ENCODE data around the gene SARM1.

The SARM1 gene

DNA sequence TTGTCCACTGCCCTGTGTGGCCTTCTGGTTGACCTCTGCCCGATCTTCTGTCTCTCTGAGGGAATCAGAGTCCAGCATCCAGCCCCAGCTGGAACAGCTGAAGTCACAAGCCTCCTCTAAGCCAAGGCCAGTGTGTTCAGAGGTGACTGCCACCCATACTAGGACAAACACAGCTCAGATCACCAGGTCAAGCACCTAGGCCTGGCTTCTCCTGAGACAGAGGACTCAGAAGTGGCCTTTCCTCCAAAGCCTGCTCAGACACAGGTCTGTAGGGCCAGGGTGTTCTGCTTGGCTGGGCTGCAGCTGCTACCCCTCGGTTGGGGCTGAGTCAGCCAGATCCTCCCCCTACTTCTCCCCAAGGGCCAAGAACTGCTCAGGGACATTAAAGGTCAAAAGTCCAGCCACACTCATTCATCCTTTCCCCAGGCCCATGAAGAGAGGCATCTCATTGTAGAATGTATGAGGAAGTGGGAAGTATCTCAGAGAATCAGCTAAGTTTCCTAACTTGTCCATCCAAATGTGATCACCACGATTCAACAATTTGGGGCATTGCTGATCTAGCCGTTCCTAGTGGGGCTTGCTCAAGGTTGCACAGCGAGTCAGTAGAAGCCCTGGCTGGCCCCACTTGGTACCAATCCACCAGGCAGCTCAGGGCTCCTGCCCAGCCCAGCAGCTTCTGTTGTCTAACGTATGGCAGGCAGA lies 26.9 kb downstream of the SARM1 start:
- TF ChIP-seq, protein P1, sequence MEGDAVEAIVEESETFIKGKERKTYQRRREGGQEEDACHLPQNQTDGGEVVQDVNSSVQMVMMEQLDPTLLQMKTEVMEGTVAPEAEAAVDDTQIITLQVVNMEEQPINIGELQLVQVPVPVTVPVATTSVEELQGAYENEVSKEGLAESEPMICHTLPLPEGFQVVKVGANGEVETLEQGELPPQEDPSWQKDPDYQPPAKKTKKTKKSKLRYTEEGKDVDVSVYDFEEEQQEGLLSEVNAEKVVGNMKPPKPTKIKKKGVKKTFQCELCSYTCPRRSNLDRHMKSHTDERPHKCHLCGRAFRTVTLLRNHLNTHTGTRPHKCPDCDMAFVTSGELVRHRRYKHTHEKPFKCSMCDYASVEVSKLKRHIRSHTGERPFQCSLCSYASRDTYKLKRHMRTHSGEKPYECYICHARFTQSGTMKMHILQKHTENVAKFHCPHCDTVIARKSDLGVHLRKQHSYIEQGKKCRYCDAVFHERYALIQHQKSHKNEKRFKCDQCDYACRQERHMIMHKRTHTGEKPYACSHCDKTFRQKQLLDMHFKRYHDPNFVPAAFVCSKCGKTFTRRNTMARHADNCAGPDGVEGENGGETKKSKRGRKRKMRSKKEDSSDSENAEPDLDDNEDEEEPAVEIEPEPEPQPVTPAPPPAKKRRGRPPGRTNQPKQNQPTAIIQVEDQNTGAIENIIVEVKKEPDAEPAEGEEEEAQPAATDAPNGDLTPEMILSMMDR (IDR thresholded peaks at IDR 0.05; ENCODE audit: poor library complexity, severe bottlenecking) = no peak
- Histone ChIP-seq H3K27me3 (ENCODE audit: insufficient read depth, poor library complexity, severe bottlenecking) (no peaks in the 10 kb centered on the region), H3K9me3 (ENCODE audit: severe bottlenecking) (no peaks in the 10 kb centered on the region), H3K36me3 (ENCODE audit: low read depth) (peaks cover 48% of the 10 kb centered on the region), H3K27ac (ENCODE audit: poor library complexity, severe bottlenecking) (no peak overlapping the region), H3K4me1 (ENCODE audit: insufficient read depth, poor library complexity, severe bottlenecking) (peaks cover 5% of the 10 kb centered on the region), H3K4me3 (ENCODE audit: severe bottlenecking) (no peak overlapping the region)
- DNase-seq (ENCODE audit: low spot score) (no peak), ATAC-seq (ENCODE audit: low read depth) (no peak; the same call in 2 of the 3 replicates)

DNA sequence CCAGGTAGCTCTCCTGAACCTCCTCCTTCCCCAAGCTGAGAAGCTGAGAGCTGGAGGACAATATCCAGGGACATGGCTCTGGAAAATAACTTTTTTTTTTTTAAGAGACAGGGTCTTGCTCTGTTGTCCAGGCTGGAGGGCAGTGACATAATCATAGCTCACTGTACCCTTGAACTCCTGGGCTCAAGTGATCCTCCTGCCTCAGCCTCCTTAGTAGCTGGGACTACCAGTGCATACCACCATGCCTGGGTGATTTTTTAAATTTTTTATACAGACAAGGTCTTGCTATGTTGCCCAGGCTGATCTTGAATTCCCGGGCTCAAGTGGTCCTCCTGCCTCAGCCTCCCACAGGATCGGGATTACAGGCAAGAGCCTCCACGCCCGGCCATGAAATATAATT lies 28.3 kb downstream of the SARM1 start:
- H3K9me3 ChIP-seq (ENCODE audit: severe bottlenecking) = no peaks in the 10 kb centered on the region
- H3K36me3 ChIP-seq (ENCODE audit: low read depth) = peaks cover 61% of the 10 kb centered on the region
- DNase-seq (ENCODE audit: low spot score) (no peak), ATAC-seq (ENCODE audit: low read depth) (no peak)
- H3K27ac ChIP-seq (ENCODE audit: poor library complexity, severe bottlenecking) = no peak overlapping the region
- H3K27me3 ChIP-seq (ENCODE audit: insufficient read depth, poor library complexity, severe bottlenecking) = no peaks in the 10 kb centered on the region
- no peaks in the 10 kb centered on the region for H3K4me1 ChIP-seq (ENCODE audit: insufficient read depth, poor library complexity, severe bottlenecking)
- TF ChIP-seq, protein P1 (IDR thresholded peaks at IDR 0.05; ENCODE audit: poor library complexity, severe bottlenecking) = no peak
- no peak overlapping the region for H3K4me3 ChIP-seq (ENCODE audit: severe bottlenecking)

DNA sequence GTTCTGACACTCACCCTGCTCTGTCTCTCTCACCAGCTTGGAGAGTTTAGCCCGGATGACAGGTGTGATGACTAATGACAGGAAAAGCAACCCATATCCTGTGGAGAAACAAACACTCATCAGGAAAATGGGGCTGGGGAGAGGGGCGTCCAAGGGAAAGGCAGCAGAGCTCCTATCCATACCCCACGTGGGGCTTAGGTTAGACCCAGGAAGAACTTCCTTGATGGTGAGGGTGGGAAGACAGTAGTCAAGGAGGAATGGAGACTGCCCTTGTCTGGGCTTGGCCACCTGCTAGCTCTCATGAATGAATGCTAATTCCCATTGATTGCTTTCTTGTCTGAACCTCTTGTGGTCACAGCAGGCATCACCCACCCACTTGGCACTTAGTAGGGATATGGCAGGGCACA lies 30.7 kb downstream of the SARM1 start:
- Histone ChIP-seq H3K4me1 (ENCODE audit: insufficient read depth, poor library complexity, severe bottlenecking) (peaks cover 10% of the 10 kb centered on the region), H3K4me3 (ENCODE audit: severe bottlenecking) (no peak overlapping the region), H3K27me3 (ENCODE audit: insufficient read depth, poor library complexity, severe bottlenecking) (no peaks in the 10 kb centered on the region), H3K9me3 (ENCODE audit: severe bottlenecking) (no peaks in the 10 kb centered on the region), H3K27ac (ENCODE audit: poor library complexity, severe bottlenecking) (no peak overlapping the region), H3K36me3 (ENCODE audit: low read depth) (peaks cover 64% of the 10 kb centered on the region)
- TF ChIP-seq, protein P1 (IDR thresholded peaks at IDR 0.05; ENCODE audit: poor library complexity, severe bottlenecking) = no peak
- ATAC-seq (ENCODE audit: low read depth) = no peak
- no peak for DNase-seq (ENCODE audit: low spot score)

DNA sequence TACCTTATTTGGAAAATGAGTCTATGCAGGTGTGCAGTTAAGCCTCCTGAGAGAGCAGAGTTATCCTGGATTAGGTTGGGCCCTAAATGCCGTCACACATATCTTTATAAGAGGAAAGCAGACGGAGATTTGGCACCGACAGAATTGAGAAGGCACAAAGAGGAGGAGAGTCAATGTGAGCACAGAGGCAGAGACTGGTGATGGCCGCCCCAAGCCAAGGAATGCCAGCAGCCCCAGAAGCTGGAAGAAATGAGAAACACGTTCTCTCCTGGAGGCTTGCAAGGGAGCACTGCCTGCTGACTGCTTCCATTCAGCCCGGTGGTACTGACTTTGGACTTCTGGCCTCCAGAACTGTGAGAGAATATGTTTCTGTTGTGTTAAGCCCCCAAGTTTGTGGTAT lies 31.4 kb downstream of the SARM1 start:
- no peak overlapping the region for H3K27ac ChIP-seq (ENCODE audit: poor library complexity, severe bottlenecking)
- H3K27me3 ChIP-seq (ENCODE audit: insufficient read depth, poor library complexity, severe bottlenecking) = no peaks in the 10 kb centered on the region
- no peaks in the 10 kb centered on the region for H3K9me3 ChIP-seq (ENCODE audit: severe bottlenecking)
- ATAC-seq (ENCODE audit: low read depth) (no peak), DNase-seq (ENCODE audit: low spot score) (no peak)
- no peak overlapping the region for H3K4me3 ChIP-seq (ENCODE audit: severe bottlenecking)
- H3K4me1 ChIP-seq (ENCODE audit: insufficient read depth, poor library complexity, severe bottlenecking) = peaks cover 14% of the 10 kb centered on the region
- TF ChIP-seq, protein P1 (IDR thresholded peaks at IDR 0.05; ENCODE audit: poor library complexity, severe bottlenecking) = no peak
- peaks cover 64% of the 10 kb centered on the region for H3K36me3 ChIP-seq (ENCODE audit: low read depth)

DNA sequence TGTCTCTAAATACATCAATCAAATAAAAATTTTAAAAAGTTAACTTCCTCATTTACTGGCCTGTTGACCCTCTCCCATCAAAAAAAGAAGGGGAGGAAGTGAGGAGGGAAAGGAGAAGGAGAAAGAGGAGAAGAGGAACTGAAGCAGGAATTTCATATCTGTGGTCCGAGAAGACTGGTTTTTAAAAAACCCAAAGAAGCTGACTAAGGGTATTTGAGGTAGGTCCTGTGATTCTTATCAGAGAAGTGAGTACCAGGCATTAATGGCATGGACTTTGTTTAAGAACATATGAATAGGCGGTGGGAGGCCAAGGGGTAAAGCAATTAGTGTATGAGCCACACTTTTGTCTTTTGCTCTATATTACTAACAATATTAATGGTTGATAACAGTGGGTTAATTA lies 32.5 kb downstream of the SARM1 start:
- Histone ChIP-seq H3K4me1 (ENCODE audit: insufficient read depth, poor library complexity, severe bottlenecking) (peaks cover 25% of the 10 kb centered on the region), H3K36me3 (ENCODE audit: low read depth) (peaks cover 57% of the 10 kb centered on the region), H3K4me3 (ENCODE audit: severe bottlenecking) (no peak overlapping the region), H3K27me3 (ENCODE audit: insufficient read depth, poor library complexity, severe bottlenecking) (no peaks in the 10 kb centered on the region), H3K27ac (ENCODE audit: poor library complexity, severe bottlenecking) (no peak overlapping the region), H3K9me3 (ENCODE audit: severe bottlenecking) (no peaks in the 10 kb centered on the region)
- DNase-seq (ENCODE audit: low spot score) (no peak), ATAC-seq (ENCODE audit: low read depth) (no peak)
- TF ChIP-seq, protein P1 (IDR thresholded peaks at IDR 0.05; ENCODE audit: poor library complexity, severe bottlenecking) = no peak

Measured in RWPE2 (cell line).